Neural cell (in vitro differentiated cells): ENCODE measurements around the gene CYP2E1.

Source experiments
- TAF1 ChIP-seq: IDR thresholded peaks from 2 replicates; pipeline ENCODE4 v1.6.1; 2012; ENCODE audit warnings: low read depth
- TF ChIP-seq, protein P1 (sequence below): fragments of 450-650 bp; IDR thresholded peaks from 2 replicates; pipeline ENCODE4 v1.5.1; 2014; ENCODE audit warnings: antibody characterized with exemption, mild to moderate bottlenecking, moderate library complexity; ENCODE audit not compliant: poor library complexity, severe bottlenecking

GRCh38 chr10:133567609-133568286, 40.6 kb downstream of the CYP2E1 start:
- TF ChIP-seq, protein P1, sequence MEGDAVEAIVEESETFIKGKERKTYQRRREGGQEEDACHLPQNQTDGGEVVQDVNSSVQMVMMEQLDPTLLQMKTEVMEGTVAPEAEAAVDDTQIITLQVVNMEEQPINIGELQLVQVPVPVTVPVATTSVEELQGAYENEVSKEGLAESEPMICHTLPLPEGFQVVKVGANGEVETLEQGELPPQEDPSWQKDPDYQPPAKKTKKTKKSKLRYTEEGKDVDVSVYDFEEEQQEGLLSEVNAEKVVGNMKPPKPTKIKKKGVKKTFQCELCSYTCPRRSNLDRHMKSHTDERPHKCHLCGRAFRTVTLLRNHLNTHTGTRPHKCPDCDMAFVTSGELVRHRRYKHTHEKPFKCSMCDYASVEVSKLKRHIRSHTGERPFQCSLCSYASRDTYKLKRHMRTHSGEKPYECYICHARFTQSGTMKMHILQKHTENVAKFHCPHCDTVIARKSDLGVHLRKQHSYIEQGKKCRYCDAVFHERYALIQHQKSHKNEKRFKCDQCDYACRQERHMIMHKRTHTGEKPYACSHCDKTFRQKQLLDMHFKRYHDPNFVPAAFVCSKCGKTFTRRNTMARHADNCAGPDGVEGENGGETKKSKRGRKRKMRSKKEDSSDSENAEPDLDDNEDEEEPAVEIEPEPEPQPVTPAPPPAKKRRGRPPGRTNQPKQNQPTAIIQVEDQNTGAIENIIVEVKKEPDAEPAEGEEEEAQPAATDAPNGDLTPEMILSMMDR = no peak
- TF ChIP-seq TAF1 = no peak
